Cerebellar cortex (tissue), 1 donor: Measurements from ENCODE around the gene NEO1.
A peak's percentile ranks its signal among the peaks of the same experiment; 100 is the strongest.

ENCODE experiments used
- DNase-seq: peaks from one replicate; pipeline ENCODE4 v3.0.0-alpha.2; 2015; ENCODE audit warnings: low spot score

The NEO1 gene

DNA sequence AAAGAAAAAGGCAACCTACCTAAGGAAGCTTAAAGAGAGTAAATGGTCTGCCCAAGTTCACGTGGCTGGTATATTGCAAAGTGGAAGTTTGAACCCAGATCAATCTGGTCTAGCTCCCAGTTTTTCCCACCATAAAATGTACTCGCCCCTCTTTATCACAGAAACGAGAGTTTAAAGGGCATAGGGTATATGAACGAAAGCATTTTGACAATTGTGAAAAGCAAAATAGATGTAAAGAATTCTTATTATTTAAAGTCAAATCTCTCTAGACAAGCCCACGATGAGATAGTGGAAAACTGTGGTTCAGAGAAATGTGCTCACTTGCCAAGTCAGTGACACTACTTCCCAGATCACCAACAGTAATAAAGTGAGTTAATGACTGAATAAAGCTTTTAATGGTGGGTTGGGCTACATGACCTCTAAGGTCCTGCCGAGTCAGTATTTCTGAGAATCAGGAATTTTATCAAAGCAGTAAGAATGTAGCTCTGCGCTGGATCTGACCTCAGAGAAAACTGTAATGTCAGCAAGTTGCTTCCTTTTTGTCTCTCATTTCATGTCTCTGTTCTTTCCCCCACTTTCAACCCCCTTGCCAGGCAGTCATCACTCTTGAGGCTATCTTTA is 23.3 kb upstream of the NEO1 start:
- DNase-seq, result no peak

DNA sequence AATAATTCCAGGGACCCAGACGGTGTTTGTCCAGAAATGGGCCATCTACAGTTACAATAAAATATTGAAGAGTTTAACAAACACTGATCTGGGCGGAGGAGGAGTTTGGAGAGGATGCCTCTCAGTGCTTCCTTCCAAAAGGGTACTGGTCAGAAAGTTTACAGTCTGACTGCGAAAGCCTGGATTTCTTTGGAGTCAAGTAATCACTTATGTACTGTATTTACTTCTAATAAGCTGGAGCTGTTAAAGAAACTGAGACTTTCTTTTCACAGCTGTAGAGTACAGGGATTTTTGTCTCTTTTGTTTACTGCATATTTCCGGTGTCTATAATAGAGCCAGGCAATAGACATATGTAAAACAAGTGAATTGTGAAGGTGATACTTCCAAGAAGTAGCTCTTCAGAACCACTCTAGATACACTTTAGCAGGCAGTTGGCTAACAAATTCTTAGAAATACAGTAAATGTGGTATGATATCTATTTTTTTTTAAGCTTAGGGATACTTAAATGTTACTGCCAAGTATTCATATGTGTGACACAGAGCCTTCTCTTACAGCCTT is 22.1 kb upstream of the NEO1 start:
- no peak for DNase-seq

DNA sequence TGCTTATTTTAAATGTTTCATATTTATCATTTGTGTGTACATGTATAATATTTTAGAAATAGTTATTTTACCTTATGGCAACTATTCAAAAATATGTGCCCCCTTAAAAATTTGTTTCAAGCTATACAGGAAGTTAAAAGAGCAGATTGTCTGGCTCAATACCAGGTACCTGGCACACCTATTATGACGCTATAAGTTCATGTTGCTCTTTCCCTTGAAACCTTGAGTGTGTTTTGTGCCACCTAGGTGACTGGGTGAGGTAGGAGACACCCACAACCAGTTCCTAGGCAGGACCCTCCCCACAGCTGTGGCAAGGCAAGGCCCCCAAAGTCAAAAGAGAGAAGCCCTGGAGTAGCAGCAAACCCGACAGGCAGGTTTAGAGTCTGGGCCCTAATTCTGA is 20.6 kb upstream of the NEO1 start:
- DNase-seq, result no peak

DNA sequence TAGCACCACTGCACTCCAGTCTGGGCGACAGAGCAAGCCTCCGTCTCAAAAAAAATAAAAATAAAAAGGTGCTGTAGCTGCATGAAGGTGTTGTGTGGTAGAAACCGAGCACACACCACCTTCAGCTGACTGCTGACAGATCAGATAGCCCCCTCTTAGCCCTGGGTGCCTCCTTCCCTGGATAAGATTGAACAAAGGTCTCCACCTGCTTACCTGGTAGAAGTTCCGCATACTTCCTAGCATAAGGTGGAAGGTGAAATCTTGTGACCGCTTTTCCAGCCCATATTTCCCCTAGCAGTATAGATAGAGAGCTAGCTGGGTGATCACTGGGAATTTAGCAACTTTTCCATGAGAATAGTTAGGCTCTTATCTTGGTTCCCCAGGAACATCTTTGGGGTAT is 18.7 kb upstream of the NEO1 start:
- no peak for DNase-seq

- DNase-seq, result peak; percentile 72
These were observed 18.0 kb upstream of the NEO1 start for GRCh38 chr15:73034221-73034620.

- peak; percentile 24 for DNase-seq
These were observed 17.0 kb upstream of the NEO1 start for GRCh38 chr15:73035221-73035620.

DNA sequence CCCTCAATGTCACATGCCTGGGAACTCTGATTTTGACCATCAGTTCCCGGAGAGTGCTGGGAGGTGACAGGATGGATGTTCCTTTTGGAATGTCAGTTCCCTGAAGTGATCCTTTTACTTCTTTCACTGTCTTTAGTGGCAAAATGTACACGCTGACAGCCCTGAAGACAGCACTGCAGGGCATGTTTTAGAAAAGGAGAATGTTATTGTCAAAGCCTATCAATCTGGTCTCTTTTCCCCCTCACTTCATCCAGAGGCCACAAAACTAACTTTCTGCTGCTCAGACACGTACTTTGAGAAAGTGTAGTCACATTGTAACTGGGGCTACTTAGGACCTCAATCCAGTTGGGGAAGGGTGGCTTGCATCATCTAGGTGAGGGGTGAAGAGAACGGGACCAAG is 14.0 kb upstream of the NEO1 start:
- no peak for DNase-seq

- DNase-seq, result no peak
These were observed 6.2 kb upstream of the NEO1 start for GRCh38 chr15:73046073-73046472.

DNA sequence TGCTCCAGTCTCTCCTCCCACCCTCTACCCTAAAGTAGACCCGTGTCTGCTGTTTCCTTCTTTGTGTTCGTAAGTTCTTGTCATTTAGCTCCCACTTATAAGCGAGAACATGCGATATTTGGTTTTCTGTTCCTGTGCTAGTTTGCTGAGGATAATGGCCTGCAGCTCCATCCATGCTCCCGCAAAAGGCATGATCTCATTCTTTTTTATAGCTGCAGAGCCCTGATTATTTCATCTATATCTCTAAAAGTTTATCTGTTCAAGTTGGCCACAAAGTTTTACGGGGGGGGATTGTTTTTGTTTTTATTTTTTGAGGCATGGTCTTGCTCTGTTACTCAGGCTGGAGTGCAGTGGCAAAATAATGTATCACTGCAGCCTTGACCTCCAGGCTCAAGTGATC is 4.4 kb upstream of the NEO1 start:
- DNase-seq, result no peak

- no peak for DNase-seq
These were observed 3.5 kb upstream of the NEO1 start for GRCh38 chr15:73048624-73049295.

DNA sequence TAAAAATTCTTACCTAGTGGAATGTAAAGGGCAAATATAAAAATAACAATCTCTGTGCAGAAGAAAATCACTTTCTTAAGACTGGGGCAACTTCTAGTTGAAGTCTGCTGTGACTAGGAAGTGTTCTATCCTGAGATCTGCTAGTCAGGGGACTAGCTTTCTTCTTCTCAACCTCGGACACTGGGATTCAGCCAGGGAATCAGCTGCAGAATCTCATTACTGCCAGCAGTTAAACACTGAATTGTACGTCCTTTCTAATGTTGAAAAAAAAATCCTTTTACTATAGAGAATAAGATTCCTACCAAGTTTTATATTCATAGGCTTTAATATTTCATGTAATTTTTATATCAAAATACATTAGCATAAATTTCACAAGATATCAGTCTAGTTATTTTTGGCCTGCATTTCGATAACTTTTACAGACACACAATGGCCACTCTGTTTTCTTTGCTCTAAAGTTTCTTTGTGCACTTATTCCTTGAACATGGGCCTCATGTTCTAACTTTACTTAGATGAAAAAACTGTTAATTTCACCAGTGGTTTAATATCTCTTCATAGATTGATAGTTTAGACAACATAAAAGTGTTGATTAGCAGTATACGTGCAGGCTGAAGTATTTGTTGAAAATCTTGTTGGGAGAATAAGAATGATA is 2.6 kb upstream of the NEO1 start:
- no peak for DNase-seq

DNA sequence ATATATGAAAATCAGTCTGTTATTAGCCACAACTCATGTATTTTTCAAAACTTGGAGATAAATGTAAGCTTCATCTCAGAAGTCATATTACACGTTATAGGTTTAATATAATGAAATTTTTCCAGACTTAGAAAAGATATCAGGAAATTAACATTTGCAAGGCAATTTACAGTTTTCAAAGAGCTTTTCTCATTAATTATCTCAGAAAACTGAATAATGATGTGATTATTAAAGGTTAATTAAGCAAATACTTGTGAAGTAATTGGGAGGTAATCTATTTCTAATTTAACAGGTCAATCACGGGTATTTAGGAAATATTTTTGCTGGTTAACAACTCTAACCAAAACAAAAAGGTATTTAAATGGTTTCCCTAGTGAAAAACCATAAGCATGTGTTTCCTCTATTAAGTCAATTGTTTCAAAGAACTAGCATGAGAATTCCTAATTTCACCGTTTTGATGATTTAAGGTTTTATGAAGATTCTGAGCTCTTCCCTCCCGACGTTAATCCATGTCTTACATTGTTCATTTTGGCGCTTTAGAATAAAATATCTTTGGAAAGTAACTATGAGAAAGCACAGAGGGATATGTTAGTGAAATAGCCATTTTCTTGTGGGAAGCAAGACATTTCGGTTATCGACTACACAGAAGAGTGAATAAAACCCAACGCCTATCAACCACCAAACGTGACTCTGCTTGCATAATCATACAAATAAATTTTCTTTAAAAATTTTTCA is 1.5 kb upstream of the NEO1 start:
- DNase-seq, result peak; percentile 26

GRCh38 chr15:73051391-73051806 is 864 bp upstream of the NEO1 start:
- DNase-seq, result peak; percentile 47

DNA sequence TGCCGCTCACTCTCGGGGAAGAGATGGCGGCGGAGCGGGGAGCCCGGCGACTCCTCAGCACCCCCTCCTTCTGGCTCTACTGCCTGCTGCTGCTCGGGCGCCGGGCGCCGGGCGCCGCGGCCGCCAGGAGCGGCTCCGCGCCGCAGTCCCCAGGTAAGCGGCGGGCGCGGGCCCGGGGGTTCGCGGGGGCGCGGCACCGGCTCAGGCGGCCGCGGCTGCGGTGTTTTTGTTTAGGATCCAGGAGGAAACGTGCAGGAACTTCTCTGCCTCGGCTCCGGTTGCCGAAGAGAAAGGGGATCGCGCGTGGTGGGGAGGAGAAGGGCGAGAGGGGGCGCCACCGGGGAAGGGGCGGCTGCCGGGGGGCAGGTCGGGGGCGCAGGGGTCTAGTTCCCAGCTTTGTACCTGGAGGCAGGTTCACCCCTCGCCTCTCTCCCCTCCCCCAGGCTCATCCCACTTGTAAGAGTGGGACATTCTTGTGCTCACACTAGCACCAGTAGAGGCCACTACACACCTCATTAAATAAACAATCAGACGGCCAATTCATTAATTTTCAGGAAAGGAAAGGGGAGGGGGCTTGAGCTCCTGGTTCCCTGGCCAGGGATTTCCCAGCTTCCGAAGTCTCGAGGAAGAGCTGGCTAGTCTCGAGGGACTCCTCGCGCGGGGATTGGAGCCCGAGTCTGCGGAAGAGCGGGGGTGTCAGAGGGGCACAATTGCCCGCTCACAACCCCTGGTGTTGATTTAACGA is 562 bp downstream of the NEO1 start:
- DNase-seq, result peak; percentile 69

GRCh38 chr15:73053398-73053723 is 1.1 kb downstream of the NEO1 start:
- DNase-seq, result no peak

GRCh38 chr15:73054417-73054953 is 2.2 kb downstream of the NEO1 start:
- DNase-seq, result no peak

GRCh38 chr15:73056460-73056859 is 4.2 kb downstream of the NEO1 start:
- DNase-seq, result no peak

- DNase-seq, result no peak
These were observed 6.2 kb downstream of the NEO1 start for GRCh38 chr15:73058437-73058836.

- DNase-seq, result no peak
These were observed 12.9 kb downstream of the NEO1 start for GRCh38 chr15:73065114-73065513.

DNA sequence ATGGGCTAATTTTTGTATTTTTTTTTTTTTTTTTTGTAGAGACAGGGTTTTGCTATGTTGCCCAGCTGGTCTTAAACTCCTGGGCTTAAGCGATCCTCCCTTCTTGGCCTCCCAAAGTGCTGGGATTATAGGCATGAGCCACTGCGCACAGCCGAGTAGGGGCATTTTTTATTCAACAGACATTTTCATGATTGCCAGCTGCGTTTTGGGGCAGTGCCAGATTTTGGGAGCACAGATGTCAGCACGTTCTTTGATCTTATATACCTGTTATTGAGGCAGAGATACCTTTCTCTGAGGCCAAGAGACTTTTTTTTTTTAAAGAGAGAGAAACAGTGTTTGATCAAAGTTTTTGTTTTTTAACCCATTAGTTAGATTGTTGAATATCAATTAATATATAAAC is 16.8 kb downstream of the NEO1 start:
- no peak for DNase-seq

GRCh38 chr15:73072894-73073293 is 20.6 kb downstream of the NEO1 start:
- DNase-seq, result no peak

GRCh38 chr15:73074241-73074640 is 22.0 kb downstream of the NEO1 start:
- no peak for DNase-seq
